AG09309 (cell line): Measurements from ENCODE around the gene CLRN3.

Experiments
- DNase-seq: peaks from one replicate; pipeline ENCODE4 v3.0.0-alpha.2; 2010; ENCODE audit warnings: low read depth
- H3K4me3 ChIP-seq: 2 replicates; pipeline ENCODE4 v1.5.1; 2011; ENCODE audit warnings: mild to moderate bottlenecking, low read depth, low read length, moderate library complexity; ENCODE audit not compliant: control insufficient read depth
- CTCF ChIP-seq: IDR thresholded peaks from 2 replicates; pipeline ENCODE4 v1.5.1; 2011; ENCODE audit warnings: mild to moderate bottlenecking, low read depth, low read length, inconsistent platforms; ENCODE audit not compliant: insufficient read depth, control insufficient read depth; ENCODE audit errors: missing control alignments

CLRN3 gene

DNA sequence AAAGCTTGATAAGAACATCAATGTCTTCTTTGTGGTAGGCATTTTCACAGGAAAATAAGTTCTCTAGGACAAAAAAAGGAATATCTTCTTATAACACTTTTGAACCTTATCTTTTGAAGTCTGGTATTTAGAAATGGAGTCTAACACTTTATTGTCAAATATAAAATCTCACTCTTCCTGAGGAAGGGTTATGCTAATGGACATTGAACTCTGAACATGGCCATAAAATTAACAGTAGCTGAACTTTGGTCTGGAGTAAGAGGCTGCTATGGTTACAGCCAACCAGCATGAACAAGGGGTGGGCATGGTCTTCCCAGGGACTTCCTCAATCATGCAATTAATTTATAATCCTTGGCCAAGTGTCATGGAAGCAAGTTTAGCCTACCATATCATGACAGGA, at the start of gene CLRN3:
Gene CLRN3 (minus strand): TSS at position 199 of the 400 bp plus-strand sequence. CDS start 157 bp downstream, at position 42.
- no peak within 1 kb of the TSS for H3K4me3 ChIP-seq
- DNase-seq: no peak
- TF ChIP-seq CTCF: no peak

- DNase-seq: no peak
- no peak overlapping the region for H3K4me3 ChIP-seq
- TF ChIP-seq CTCF: no peak
Measured at GRCh38 chr10:127940866-127941640, 48.3 kb upstream of the CLRN3 start.

- no peak for TF ChIP-seq CTCF
- H3K4me3 ChIP-seq: no peak overlapping the region
- DNase-seq: no peak
Measured at GRCh38 chr10:127939786-127940330, 47.1 kb upstream of the CLRN3 start.

DNA sequence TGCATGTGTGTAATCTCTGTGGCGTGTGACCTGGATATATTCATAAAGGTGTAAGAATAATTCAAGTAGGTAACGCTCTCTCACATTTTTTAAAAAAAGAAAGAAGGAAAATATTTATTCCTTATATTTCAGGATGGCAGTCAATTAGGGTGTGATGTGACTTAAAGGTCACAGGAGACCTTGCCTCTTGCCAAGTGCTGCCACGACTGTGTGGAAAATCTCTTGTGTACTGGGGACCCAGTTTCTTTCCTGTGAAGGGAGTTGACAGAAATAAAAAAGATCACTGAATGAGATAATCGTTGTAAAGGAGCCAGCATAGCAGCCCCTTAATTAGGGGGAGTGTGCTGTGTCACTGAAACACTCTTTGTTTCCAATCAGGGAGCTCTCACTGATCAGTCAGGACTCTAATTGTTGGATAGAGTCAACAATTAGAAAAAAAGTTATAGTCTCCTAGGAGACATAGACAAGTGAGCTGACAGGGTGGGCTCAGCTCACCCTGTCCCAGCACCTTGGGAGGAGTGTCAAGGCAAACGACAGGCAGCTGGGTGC, 45.2 kb upstream of the CLRN3 start:
- DNase-seq: no peak
- no peak overlapping the region for H3K4me3 ChIP-seq
- TF ChIP-seq CTCF: no peak

DNA sequence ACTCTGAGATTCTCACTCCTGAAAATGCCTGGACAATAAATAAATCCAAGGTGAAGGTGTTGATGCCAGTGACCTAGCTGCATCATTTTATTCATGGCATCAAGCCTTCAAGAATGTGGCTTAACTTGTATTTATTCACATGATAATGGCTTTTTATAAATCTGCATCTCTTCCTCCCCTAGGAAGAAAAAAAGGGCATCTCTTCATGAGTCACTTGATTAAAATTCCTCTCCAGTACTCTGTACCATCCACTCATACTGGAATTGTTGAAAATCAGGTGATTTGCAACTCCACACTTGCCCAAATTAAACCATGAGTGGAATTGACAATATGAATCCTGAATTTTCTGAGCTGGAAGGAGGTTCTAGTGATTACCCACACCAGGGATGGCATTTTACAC, 44.3 kb upstream of the CLRN3 start:
- TF ChIP-seq CTCF: no peak

GRCh38 chr10:127935071-127935561, 42.4 kb upstream of the CLRN3 start:
- no peak for DNase-seq
- no peak overlapping the region for H3K4me3 ChIP-seq
- TF ChIP-seq CTCF: no peak

More for the DNA sequence above, 44.3 kb upstream of the CLRN3 start:
- H3K4me3 ChIP-seq: no peak overlapping the region
- no peak for DNase-seq
